ENCODE data around the gene BCL6B.

The BCL6B gene

GRCh38 chr17:7027335-7027734 is 4.5 kb downstream of the BCL6B start:
- no peaks in the 10 kb centered on the region for H3K36me3 Mint-ChIP-seq
- H3K4me1 Mint-ChIP-seq: peaks cover 31% of the 10 kb centered on the region
- no peak overlapping the region for H3K4me3 Mint-ChIP-seq
- no peaks in the 10 kb centered on the region for H3K9me3 Mint-ChIP-seq
- no peaks in the 10 kb centered on the region for H3K27me3 Mint-ChIP-seq
- DNase-seq (ENCODE audit: low spot score in 2 of 2) (no peak), ATAC-seq (ENCODE audit: low read depth) (no peak)
- no peak overlapping the region for H3K27ac Mint-ChIP-seq

- Mint-ChIP-seq H3K27me3 (no peaks in the 10 kb centered on the region), H3K9me3 (no peaks in the 10 kb centered on the region), H3K27ac (no peak overlapping the region), H3K36me3 (no peaks in the 10 kb centered on the region), H3K4me3 (no peak overlapping the region), H3K4me1 (peaks cover 19% of the 10 kb centered on the region)
- no peak for DNase-seq (ENCODE audit: low spot score in 2 of 2)
- ATAC-seq (ENCODE audit: low read depth): no peak
These were observed 6.2 kb downstream of the BCL6B start for GRCh38 chr17:7029096-7029495.

DNA sequence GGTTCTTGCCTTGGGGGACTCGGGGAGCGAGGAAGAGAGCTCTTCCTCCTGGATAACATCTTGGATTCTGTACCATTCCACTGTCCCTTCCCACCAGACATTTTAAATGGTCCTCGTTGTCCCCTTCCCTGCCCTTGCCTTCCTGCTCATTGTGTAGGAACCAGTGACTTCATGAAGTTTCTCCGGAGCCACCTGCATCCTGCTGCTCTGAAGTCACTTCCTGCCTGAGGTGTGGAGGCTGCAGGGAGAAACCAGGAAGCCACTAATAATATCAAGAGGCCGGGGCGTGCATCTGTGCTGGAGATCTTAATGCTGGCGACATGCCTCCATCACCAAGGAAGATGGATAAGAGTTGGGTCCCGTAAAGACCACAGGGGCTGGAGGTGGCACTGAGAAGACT is 6.8 kb downstream of the BCL6B start:
- Mint-ChIP-seq H3K36me3 (no peaks in the 10 kb centered on the region), H3K27ac (peak overlapping the region; percentile 26), H3K4me1 (peaks cover 22% of the 10 kb centered on the region), H3K9me3 (no peaks in the 10 kb centered on the region), H3K27me3 (no peaks in the 10 kb centered on the region), H3K4me3 (peak overlapping the region; percentile 54)
- ATAC-seq (ENCODE audit: low read depth) (peak; percentile 44), DNase-seq (ENCODE audit: low spot score in 2 of 2) (no peak)

- no peaks in the 10 kb centered on the region for H3K27me3 Mint-ChIP-seq
- peaks cover 35% of the 10 kb centered on the region for H3K4me1 Mint-ChIP-seq
- H3K4me3 Mint-ChIP-seq: peak overlapping the region; percentile 92
- peak overlapping the region; percentile 97 for H3K27ac Mint-ChIP-seq
- ATAC-seq (ENCODE audit: low read depth) (peak; percentile 22), DNase-seq (ENCODE audit: low spot score in 2 of 2) (no peak)
- no peaks in the 10 kb centered on the region for H3K9me3 Mint-ChIP-seq
- H3K36me3 Mint-ChIP-seq: peaks cover 4% of the 10 kb centered on the region
These were observed 12.2 kb downstream of the BCL6B start for GRCh38 chr17:7034955-7035590.

GRCh38 chr17:7035591-7036368 is 12.9 kb downstream of the BCL6B start, which contains the start of gene SLC16A13:
Gene SLC16A13 (plus strand): TSS chr17:7036015. CDS start chr17:7036383, 368 bp downstream.
- peak; percentile 92 for ATAC-seq (ENCODE audit: low read depth)
- Mint-ChIP-seq H3K4me3 (peak within 1 kb of the TSS; percentile 92), H3K27ac (peak within 1 kb of the TSS; percentile 97), H3K9me3 (no peaks in the 10 kb centered on the region), H3K36me3 (peaks cover 4% of the 10 kb centered on the region), H3K4me1 (peaks cover 30% of the 10 kb centered on the region), H3K27me3 (no peaks in the 10 kb centered on the region)
- DNase-seq (ENCODE audit: low spot score in 2 of 2): peak; percentile 90 to 96

DNA sequence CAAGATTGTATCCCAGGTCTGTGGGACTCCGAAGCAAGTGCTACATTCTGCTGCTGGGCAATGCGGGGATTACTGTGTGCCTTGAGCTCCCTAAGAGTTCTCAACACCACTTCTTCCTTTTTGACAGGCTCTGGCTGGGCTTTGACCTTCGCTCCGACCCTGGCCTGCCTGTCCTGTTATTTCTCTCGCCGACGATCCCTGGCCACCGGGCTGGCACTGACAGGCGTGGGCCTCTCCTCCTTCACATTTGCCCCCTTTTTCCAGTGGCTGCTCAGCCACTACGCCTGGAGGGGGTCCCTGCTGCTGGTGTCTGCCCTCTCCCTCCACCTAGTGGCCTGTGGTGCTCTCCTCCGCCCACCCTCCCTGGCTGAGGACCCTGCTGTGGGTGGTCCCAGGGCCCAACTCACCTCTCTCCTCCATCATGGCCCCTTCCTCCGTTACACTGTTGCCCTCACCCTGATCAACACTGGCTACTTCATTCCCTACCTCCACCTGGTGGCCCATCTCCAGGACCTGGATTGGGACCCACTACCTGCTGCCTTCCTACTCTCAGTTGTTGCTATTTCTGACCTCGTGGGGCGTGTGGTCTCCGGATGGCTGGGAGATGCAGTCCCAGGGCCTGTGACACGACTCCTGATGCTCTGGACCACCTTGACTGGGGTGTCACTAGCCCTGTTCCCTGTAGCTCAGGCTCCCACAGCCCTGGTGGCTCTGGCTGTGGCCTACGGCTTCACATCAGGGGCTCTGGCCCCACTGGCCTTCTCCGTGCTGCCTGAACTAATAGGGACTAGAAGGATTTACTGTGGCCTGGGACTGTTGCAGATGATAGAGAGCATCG is 15.4 kb downstream of the BCL6B start:
- DNase-seq (ENCODE audit: low spot score in 2 of 2): no peak
- ATAC-seq (ENCODE audit: low read depth): no peak
- peaks cover 4% of the 10 kb centered on the region for H3K36me3 Mint-ChIP-seq
- peak overlapping the region; percentile 45 for H3K4me3 Mint-ChIP-seq
- H3K9me3 Mint-ChIP-seq: no peaks in the 10 kb centered on the region
- H3K27me3 Mint-ChIP-seq: no peaks in the 10 kb centered on the region
- peak overlapping the region; percentile 52 for H3K27ac Mint-ChIP-seq
- H3K4me1 Mint-ChIP-seq: peaks cover 38% of the 10 kb centered on the region

GRCh38 chr17:7039832-7040231 is 17.0 kb downstream of the BCL6B start:
- ATAC-seq (ENCODE audit: low read depth) (no peak), DNase-seq (ENCODE audit: low spot score in 2 of 2) (no peak)
- Mint-ChIP-seq H3K9me3 (no peaks in the 10 kb centered on the region), H3K27ac (peak overlapping the region; percentile 46), H3K4me3 (no peak overlapping the region), H3K36me3 (peaks cover 4% of the 10 kb centered on the region), H3K27me3 (no peaks in the 10 kb centered on the region), H3K4me1 (peaks cover 37% of the 10 kb centered on the region)

DNA sequence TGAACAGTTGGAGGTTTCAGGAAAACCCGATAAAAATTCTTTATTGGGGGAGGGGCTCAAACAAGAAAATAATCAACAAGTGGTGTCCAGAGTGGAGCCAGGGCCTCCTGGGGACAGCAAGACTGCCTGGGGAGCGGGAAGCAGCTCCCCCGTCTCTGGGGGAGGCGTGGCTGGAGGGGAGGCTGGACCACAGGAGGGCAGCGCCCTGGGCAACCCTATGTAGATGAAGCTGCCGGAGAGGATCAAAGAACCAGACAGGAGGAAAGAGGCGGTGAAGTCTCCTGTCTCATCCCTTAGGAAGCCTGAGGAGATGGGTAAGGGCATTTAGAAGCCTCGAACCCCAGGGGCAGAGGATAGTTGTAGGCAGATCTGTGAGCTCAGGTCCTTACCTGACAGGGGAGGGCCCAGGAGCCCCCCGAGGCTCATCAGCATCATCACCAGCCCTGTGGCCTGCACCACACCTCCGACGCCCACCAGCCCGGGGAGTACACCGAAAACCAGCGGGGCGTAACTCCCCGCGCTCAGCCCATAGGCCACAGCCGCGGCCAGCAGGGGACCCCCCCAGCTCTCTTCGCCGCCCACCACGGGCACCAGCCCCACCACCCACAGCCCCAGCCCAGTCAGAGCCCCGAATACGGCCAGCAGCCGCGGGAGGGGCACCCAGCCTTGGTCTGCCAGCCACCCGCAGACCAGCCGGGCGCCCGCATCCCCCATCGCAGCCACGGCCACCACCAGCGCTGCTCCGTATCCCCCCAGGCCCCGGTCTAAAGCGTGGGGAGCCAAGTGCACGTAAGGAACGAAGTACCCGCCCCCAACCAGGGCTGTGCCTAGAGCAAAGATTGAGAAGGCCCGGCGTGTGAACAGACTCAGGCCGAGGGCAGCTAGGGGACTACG is 19.0 kb downstream of the BCL6B start:
- Mint-ChIP-seq H3K27me3 (no peaks in the 10 kb centered on the region), H3K36me3 (peaks cover 4% of the 10 kb centered on the region), H3K27ac (peak overlapping the region; percentile 87), H3K4me3 (peak overlapping the region; percentile 83), H3K9me3 (no peaks in the 10 kb centered on the region), H3K4me1 (peaks cover 32% of the 10 kb centered on the region)
- ATAC-seq (ENCODE audit: low read depth) (peak; percentile 21), DNase-seq (ENCODE audit: low spot score in 2 of 2) (peak in 1 of 2 donors; percentile 20)

- Mint-ChIP-seq H3K9me3 (no peaks in the 10 kb centered on the region), H3K27me3 (no peaks in the 10 kb centered on the region), H3K27ac (peak overlapping the region; percentile 87), H3K4me1 (peaks cover 37% of the 10 kb centered on the region), H3K36me3 (peaks cover 4% of the 10 kb centered on the region), H3K4me3 (peak overlapping the region; percentile 83)
- peak; percentile 26 for ATAC-seq (ENCODE audit: low read depth)
- peak; percentile 40 to 57 for DNase-seq (ENCODE audit: low spot score in 2 of 2)
These were observed 19.8 kb downstream of the BCL6B start for GRCh38 chr17:7042501-7043181.

- H3K9me3 Mint-ChIP-seq: no peaks in the 10 kb centered on the region
- H3K4me3 Mint-ChIP-seq: peak overlapping the region; percentile 83
- DNase-seq (ENCODE audit: low spot score in 2 of 2) (no peak), ATAC-seq (ENCODE audit: low read depth) (no peak)
- H3K27ac Mint-ChIP-seq: no peak overlapping the region
- H3K36me3 Mint-ChIP-seq: peaks cover 4% of the 10 kb centered on the region
- H3K4me1 Mint-ChIP-seq: peaks cover 35% of the 10 kb centered on the region
- no peaks in the 10 kb centered on the region for H3K27me3 Mint-ChIP-seq
These were observed 20.3 kb downstream of the BCL6B start for GRCh38 chr17:7043182-7043496.

DNA sequence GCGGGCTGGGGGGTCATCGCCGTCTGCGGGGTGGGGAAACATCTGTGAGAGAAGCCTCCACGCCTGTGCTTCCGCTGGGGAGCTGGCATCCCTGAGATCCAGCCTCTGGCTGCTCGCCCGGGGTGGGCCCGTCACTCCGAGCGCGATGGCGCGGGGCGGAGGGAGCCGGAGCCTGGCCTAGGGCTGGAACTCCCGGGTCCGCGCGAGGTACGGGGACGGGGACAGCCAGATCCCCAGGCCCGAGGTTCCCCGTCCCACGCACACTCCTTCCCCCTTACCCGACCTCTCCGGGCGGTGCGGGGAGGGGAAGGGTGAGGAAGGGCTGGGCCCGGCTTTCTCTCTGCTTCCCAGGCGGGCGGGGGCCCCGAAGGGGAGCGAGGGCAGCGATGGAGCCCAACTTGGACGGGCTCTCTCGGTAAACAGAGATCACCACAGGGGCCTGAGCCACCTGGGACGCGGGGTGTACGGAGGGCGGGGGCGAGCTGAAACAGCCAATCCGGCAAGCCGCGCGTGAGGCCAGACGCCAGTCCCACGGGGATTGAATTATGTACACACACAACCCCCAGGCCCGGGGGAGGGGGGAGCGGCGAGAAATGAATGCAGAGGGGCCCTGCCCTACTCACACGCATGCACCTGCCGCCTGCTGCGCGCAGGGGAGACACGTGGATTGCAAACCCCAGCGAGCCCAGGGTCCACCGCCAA is 20.8 kb downstream of the BCL6B start, which contains the start of gene SLC16A11:
Gene SLC16A11 (minus strand): TSS at position 596 of the 702 bp plus-strand sequence. CDS start 579 bp downstream, at position 17.
- DNase-seq (ENCODE audit: low spot score in 2 of 2): peak; percentile 36 to 59
- peak within 1 kb of the TSS; percentile 87 for H3K27ac Mint-ChIP-seq
- H3K9me3 Mint-ChIP-seq: no peaks in the 10 kb centered on the region
- peaks cover 4% of the 10 kb centered on the region for H3K36me3 Mint-ChIP-seq
- no peaks in the 10 kb centered on the region for H3K27me3 Mint-ChIP-seq
- peak; percentile 35 for ATAC-seq (ENCODE audit: low read depth)
- H3K4me1 Mint-ChIP-seq: peaks cover 31% of the 10 kb centered on the region
- H3K4me3 Mint-ChIP-seq: peak within 1 kb of the TSS; percentile 83

GRCh38 chr17:7045492-7046126 is 22.8 kb downstream of the BCL6B start:
- peak overlapping the region; percentile 86 for H3K27ac Mint-ChIP-seq
- H3K36me3 Mint-ChIP-seq: no peaks in the 10 kb centered on the region
- peaks cover 26% of the 10 kb centered on the region for H3K4me1 Mint-ChIP-seq
- peak in 1 of 2 donors; percentile 61 for DNase-seq (ENCODE audit: low spot score in 2 of 2)
- H3K9me3 Mint-ChIP-seq: no peaks in the 10 kb centered on the region
- ATAC-seq (ENCODE audit: low read depth): peak; percentile 33
- peak overlapping the region; percentile 85 for H3K4me3 Mint-ChIP-seq
- H3K27me3 Mint-ChIP-seq: no peaks in the 10 kb centered on the region

All from memory B cell (primary cell).